ENCODE results near the gene TMEM81. TPM values are rescaled to one million over a fixed set of nuclear protein-coding genes. Genes with fewer than 3 reads are reported as not detected.

TMEM81 gene, protein sequence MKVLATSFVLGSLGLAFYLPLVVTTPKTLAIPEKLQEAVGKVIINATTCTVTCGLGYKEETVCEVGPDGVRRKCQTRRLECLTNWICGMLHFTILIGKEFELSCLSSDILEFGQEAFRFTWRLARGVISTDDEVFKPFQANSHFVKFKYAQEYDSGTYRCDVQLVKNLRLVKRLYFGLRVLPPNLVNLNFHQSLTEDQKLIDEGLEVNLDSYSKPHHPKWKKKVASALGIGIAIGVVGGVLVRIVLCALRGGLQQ
- total RNA-seq = 2.5 TPM
- long read RNA-seq = 0 reads

DNA sequence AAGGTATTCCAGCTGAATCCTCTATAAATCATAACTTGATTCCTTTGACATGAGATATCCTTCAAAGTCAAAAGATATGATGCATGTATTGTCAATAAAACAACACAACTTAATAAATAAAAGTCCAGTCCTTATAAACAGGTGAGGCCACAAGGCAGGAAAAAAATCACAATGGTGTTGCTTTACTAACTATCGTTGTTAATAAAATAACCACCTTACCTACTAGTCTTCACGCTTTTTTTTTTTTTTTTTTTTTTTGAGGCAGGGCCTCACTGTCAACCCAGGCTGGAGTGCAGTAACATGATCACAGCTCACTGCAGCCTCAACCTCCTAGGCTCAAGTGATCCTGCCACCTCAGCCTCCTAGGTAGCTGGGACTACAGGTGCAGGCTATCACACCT is at the start of gene TMEM81:
Gene TMEM81, minus strand, starts transcription at position 101 of the 400 bp plus-strand sequence. CDS start 140 bp downstream, outside the sequence.
- ATAC-seq = no peak
- intact Hi-C loops (cut with DNase I) = no loop called here
- DNase-seq (ENCODE audit: missing footprints) = no peak

DNA sequence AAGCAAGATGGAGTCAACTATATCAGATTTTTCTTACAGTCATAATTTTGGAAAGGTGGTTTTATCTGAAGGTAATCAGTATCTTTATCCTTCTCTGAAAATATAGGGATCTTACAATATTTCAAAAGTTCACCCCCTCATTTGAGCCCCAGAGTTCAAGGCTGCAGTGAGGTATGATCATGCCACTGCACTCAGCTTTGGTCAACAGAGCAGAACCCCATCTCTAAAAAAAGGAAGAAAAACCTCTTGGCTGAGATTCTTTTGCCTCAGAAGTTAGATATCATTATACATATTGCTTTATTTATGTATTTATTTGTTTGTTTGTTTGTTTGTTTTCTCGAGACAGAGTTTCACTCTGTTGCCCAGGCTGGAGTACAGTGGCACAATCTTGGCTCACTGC is 49.0 kb upstream of the TMEM81 start:
- ATAC-seq = no peak
- no peak for DNase-seq (ENCODE audit: missing footprints)
- intact Hi-C loops (cut with DNase I) = no loop called here

- intact Hi-C loops (cut with DNase I) = no loop called here
- ATAC-seq (no peak), DNase-seq (ENCODE audit: missing footprints) (no peak)
Observed at GRCh38 chr1:205129447-205130029, 45.3 kb upstream of the TMEM81 start.

DNA sequence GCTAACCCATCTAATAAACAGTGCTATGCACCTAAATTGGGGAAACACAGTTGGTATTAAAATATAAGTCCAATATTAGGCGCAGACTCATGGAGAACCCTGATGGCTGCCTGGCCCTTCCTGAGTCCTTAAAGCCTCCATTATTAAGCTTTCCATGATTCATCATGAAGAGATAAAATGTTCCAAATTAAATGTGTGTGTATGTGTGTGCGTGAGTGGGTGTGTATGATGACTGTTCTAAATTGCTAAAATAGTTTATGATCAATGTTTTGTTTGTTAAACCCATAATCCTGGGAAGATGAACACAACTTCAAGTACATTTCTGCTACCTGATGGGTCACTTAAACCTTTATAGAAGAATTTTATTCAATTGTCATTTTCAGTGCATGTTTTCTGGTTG is 43.8 kb upstream of the TMEM81 start:
- ATAC-seq (no peak), DNase-seq (ENCODE audit: missing footprints) (no peak)
- intact Hi-C loops (cut with DNase I) = no loop called here

- DNase-seq (ENCODE audit: missing footprints) = no peak
- no peak for ATAC-seq
- intact Hi-C loops (cut with DNase I) = no loop called here
Observed at GRCh38 chr1:205127646-205128045, 43.4 kb upstream of the TMEM81 start.

- no peak for DNase-seq (ENCODE audit: missing footprints)
- intact Hi-C loops (cut with DNase I) = loop anchor here (5.0 kb wide), 1 partner anchor 88 kb away; the partner anchor contains the start of gene DSTYK
- ATAC-seq = no peak
Observed at GRCh38 chr1:205124726-205125125, 40.5 kb upstream of the TMEM81 start.

- ATAC-seq (peak; percentile 7), DNase-seq (ENCODE audit: missing footprints) (no peak)
- intact Hi-C loops (cut with DNase I) = loop anchor here (2.0 to 5.0 kb wide), 2 partner anchors 90 to 134 kb away; partner anchors contain the start of gene DSTYK
Observed at GRCh38 chr1:205122489-205122882, 38.2 kb upstream of the TMEM81 start.

DNA sequence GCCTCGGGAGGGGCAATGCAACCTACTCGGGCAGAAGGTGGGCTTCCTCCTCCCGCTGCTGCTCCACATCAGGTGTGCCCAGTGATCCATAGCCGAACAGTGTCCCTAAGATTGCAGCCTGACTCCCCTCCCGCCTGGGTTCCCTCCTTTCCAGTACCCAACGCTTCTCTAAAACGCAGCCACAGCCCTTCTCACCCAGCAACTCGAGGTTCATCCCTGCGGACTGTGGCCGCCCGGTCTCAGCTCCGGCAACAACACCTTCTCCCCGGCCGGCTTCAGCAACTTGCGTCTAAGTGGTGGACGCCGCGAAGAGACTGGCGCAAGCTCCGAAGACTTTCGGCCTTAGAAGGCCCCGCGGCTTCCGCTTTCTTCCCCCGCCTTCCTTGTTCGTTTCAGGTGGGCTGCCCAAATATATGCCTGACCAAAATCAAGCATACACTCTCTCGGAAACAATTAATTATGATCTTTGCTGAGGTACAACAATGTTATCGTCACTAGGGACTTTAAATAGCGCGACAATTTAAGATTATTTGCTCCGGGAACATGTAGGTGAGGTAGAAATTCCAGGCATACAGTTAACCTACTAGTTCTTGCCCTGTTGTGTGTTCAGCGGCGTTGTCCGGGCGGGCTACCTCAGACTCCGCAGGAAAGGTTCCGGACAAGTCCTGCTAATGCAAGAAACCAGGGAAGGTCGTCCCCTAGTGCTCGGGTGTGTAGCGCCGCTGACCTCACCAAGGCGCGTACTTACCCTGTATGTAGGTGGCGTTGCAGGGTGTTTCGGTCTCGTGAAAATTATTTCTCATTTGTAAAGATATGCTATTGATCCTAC is 37.6 kb upstream of the TMEM81 start, which contains the start of gene RBBP5:
Gene RBBP5, minus strand, starts transcription at position 319 of the 829 bp plus-strand sequence. Its CDS starts 105 bp downstream, at position 214.
- intact Hi-C loops (cut with DNase I) = loop anchor here (2.0 to 5.0 kb wide), 2 partner anchors 90 to 135 kb away; partner anchors contain the start of gene DSTYK
- ATAC-seq (peak; percentile 99), DNase-seq (ENCODE audit: missing footprints) (peak; percentile 97)

DNA sequence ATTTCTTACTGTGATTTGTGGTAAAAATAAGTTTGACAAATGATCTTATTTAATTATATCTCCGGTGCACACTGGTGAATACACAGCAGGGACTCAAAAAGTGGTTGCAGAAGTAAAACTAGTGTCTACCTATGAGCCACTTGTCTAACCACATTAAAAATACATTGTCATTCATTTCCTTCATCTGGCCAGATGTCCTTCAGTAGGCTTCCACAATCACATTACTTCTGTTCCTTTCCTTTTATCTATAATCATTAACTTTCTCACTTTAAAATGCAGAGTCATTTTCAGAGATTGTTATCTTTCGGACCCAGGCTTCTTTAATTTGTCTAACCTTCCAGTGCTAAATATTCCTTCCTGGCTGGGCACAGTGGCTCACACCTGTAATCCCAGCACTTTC is 34.5 kb upstream of the TMEM81 start:
- intact Hi-C loops (cut with DNase I) = no loop called here
- ATAC-seq (no peak), DNase-seq (ENCODE audit: missing footprints) (no peak)

GRCh38 chr1:205111354-205111753 is 27.1 kb upstream of the TMEM81 start:
- DNase-seq (ENCODE audit: missing footprints) = no peak
- ATAC-seq = no peak
- intact Hi-C loops (cut with DNase I) = no loop called here

- intact Hi-C loops (cut with DNase I) = no loop called here
- DNase-seq (ENCODE audit: missing footprints) = no peak
- ATAC-seq = no peak
Observed at GRCh38 chr1:205109711-205110110, 25.5 kb upstream of the TMEM81 start.

- ATAC-seq = no peak
- intact Hi-C loops (cut with DNase I) = no loop called here
- no peak for DNase-seq (ENCODE audit: missing footprints)
Observed at GRCh38 chr1:205109269-205109668, 25.0 kb upstream of the TMEM81 start.

DNA sequence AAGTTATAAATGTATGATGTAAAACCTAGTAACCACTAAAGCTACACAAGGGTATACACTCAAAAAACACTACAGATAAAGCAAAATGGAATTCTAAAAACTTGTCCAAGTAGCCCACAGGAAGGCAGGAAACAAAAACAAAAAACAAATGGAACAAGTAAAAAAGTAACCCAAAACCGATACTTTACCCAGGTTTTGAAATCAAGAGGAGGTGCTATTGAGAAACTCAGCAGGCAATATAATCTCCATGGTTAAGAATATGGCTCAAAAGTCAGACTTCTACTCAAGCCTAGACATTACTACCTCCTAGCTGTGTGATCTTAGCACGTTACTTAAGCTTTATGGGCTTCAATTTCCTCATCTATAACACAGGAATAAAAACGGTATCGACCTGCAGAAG is 24.2 kb upstream of the TMEM81 start:
- DNase-seq (ENCODE audit: missing footprints) (no peak), ATAC-seq (no peak)
- intact Hi-C loops (cut with DNase I) = no loop called here

DNA sequence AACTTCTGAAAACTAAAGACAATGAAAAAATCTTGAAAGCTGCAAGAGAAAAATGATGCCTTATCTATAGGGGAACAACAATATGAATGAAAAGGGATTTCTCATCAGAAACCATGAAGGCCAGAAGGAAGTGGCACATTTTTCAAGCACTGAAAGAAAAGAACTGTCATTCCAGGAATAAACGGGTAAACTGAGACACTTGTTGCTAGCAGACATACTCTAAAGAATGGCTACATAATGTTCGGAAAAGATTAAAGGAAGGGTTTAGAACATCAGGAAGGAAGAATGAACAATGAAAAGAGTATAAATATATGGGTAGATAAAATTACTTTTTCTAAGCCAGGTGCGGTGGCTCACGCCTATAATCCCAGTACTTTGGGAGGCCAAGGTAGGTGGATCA is 23.1 kb upstream of the TMEM81 start:
- DNase-seq (ENCODE audit: missing footprints) (no peak), ATAC-seq (no peak)
- intact Hi-C loops (cut with DNase I) = no loop called here

DNA sequence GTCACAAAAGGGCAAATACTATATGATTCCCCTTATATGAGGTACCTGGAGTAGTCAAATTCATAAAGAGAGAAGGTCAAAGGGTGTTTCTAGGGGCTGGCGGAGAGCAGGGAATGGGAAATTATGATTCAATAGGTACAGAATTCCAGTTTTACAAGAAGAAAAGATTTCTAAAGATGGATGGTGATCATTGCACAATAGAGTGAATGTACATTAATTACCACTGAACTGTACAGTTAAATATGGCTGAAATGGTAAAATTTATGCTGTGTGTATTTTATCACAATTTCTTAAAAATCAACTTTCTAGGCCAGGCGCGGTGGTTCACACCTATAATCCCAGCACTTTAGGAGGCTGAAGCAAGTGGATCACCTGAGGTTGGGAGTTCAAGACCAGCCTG is 18.1 kb upstream of the TMEM81 start:
- intact Hi-C loops (cut with DNase I) = no loop called here
- no peak for ATAC-seq
- DNase-seq (ENCODE audit: missing footprints) = no peak

- DNase-seq (ENCODE audit: missing footprints) = no peak
- intact Hi-C loops (cut with DNase I) = no loop called here
- ATAC-seq = no peak
Observed at GRCh38 chr1:205098242-205098641, 14.0 kb upstream of the TMEM81 start.

GRCh38 chr1:205095422-205095821 is 11.2 kb upstream of the TMEM81 start:
- DNase-seq (ENCODE audit: missing footprints) = no peak
- intact Hi-C loops (cut with DNase I) = no loop called here
- no peak for ATAC-seq

- DNase-seq (ENCODE audit: missing footprints) (no peak), ATAC-seq (no peak)
- intact Hi-C loops (cut with DNase I) = no loop called here
Observed at GRCh38 chr1:205091043-205091740, 6.9 kb upstream of the TMEM81 start.

- no peak for DNase-seq (ENCODE audit: missing footprints)
- no peak for ATAC-seq
- intact Hi-C loops (cut with DNase I) = no loop called here
Observed at GRCh38 chr1:205088341-205088740, 4.1 kb upstream of the TMEM81 start.
